ENCODE results near the gene AVPR2.

The AVPR2 gene

DNA sequence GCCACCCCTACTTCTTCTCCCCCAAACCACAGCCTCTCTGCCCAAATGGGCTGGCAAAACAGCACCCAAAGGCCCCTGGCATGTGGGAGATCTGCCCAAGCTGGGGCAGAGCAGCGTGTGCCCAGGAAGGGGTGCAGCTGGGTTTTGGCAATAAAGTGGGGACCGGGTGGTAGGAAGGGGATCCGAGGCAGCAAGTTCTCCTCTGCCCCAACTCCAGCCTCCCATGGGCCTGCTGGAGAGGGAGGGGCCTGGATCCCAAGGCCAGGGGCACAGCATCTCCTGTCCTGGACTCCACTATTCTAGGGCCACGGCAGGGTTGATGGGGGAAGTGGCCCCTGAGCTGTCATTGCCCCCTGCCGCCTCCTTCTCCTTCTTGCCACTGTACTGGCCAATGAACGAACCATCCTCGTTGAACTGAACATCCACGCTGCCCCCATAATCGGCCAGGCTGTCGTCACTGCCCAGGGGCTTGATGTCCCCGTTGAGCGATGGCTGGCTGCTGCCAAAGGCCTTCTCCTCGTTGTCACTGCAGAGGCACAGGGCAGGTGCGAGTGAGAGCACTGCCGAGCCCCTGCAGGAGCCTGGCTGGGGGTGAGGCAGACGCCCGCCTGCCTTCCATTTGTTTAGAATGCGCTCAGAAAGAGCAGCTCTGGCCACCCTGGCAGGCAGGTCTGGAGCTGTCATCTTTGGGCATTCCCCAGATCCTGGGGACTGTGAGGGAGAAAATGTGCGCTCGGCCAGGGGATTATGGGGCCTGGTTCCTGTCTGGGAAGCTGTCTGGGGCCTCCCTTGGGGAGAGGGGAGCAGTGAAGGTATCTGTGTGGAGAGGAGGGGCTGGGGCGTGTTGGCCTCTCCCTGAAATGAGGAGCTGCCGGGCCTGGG lies 41.9 kb upstream of the AVPR2 start:
- H3K4me1 Mint-ChIP-seq, result no peaks in the 10 kb centered on the region
- no peak for TF ChIP-seq CTCF (IDR thresholded peaks at IDR 0.05; ENCODE audit: unreplicated experiment in 3 of 3)
- H3K9me3 Mint-ChIP-seq, result peaks cover 14% of the 10 kb centered on the region
- peaks cover 7% of the 10 kb centered on the region for H3K27me3 Mint-ChIP-seq (ENCODE audit: low read depth)
- H3K27ac Mint-ChIP-seq, result no peak overlapping the region
- peaks cover 5% of the 10 kb centered on the region for H3K36me3 Mint-ChIP-seq (ENCODE audit: low read depth)
- no peak overlapping the region for H3K4me3 Mint-ChIP-seq

GRCh38 chrX:153863251-153863991 lies 41.1 kb upstream of the AVPR2 start:
- no peaks in the 10 kb centered on the region for H3K4me1 Mint-ChIP-seq

GRCh38 chrX:153864101-153864500 lies 40.4 kb upstream of the AVPR2 start:
- H3K9me3 Mint-ChIP-seq, result peaks cover 10% of the 10 kb centered on the region
- no peak overlapping the region for H3K27ac Mint-ChIP-seq
- TF ChIP-seq CTCF (IDR thresholded peaks at IDR 0.05; ENCODE audit: unreplicated experiment in 3 of 3), result no peak
- H3K4me3 Mint-ChIP-seq, result no peak overlapping the region
- no peaks in the 10 kb centered on the region for H3K4me1 Mint-ChIP-seq
- H3K27me3 Mint-ChIP-seq (ENCODE audit: low read depth), result peaks cover 7% of the 10 kb centered on the region
- H3K36me3 Mint-ChIP-seq (ENCODE audit: low read depth), result peaks cover 7% of the 10 kb centered on the region

More at GRCh38 chrX:153863251-153863991, 41.1 kb upstream of the AVPR2 start:
- Mint-ChIP-seq H3K27me3 (ENCODE audit: low read depth) (peaks cover 7% of the 10 kb centered on the region), H3K9me3 (peaks cover 10% of the 10 kb centered on the region), H3K36me3 (ENCODE audit: low read depth) (peaks cover 5% of the 10 kb centered on the region), H3K27ac (no peak overlapping the region), H3K4me3 (no peak overlapping the region)
- TF ChIP-seq CTCF (IDR thresholded peaks at IDR 0.05; ENCODE audit: unreplicated experiment in 3 of 3), result no peak

GRCh38 chrX:153864561-153865320 lies 39.7 kb upstream of the AVPR2 start:
- no peak overlapping the region for H3K27ac Mint-ChIP-seq
- peaks cover 9% of the 10 kb centered on the region for H3K36me3 Mint-ChIP-seq (ENCODE audit: low read depth)
- no peak overlapping the region for H3K4me3 Mint-ChIP-seq
- peaks cover 7% of the 10 kb centered on the region for H3K9me3 Mint-ChIP-seq
- peaks cover 7% of the 10 kb centered on the region for H3K27me3 Mint-ChIP-seq (ENCODE audit: low read depth)
- H3K4me1 Mint-ChIP-seq, result no peaks in the 10 kb centered on the region
- no peak for TF ChIP-seq CTCF (IDR thresholded peaks at IDR 0.05; ENCODE audit: unreplicated experiment in 3 of 3)

GRCh38 chrX:153865321-153865580 lies 39.2 kb upstream of the AVPR2 start:
- Mint-ChIP-seq H3K4me1 (no peaks in the 10 kb centered on the region), H3K27me3 (ENCODE audit: low read depth) (peaks cover 7% of the 10 kb centered on the region), H3K36me3 (ENCODE audit: low read depth) (peaks cover 9% of the 10 kb centered on the region), H3K27ac (no peak overlapping the region), H3K9me3 (peaks cover 7% of the 10 kb centered on the region), H3K4me3 (no peak overlapping the region)
- no peak for TF ChIP-seq CTCF (IDR thresholded peaks at IDR 0.05; ENCODE audit: unreplicated experiment in 3 of 3)

All from nephron (organoid).